Measurements from ENCODE around the gene CHID1.

Gene CHID1

GRCh38 chr11:889257-889656, 21.4 kb downstream of the CHID1 start:
- Mint-ChIP-seq H3K4me1 (no peaks in the 10 kb centered on the region), H3K27ac (no peak overlapping the region), H3K9me3 (no peaks in the 10 kb centered on the region), H3K36me3 (peaks cover 37% of the 10 kb centered on the region), H3K27me3 (no peaks in the 10 kb centered on the region), H3K4me3 (no peak overlapping the region)
- no peak for ATAC-seq

GRCh38 chr11:888310-889212, 22.0 kb downstream of the CHID1 start:
- no peaks in the 10 kb centered on the region for H3K27me3 Mint-ChIP-seq
- H3K9me3 Mint-ChIP-seq, result no peaks in the 10 kb centered on the region
- peaks cover 37% of the 10 kb centered on the region for H3K36me3 Mint-ChIP-seq
- no peaks in the 10 kb centered on the region for H3K4me1 Mint-ChIP-seq
- H3K4me3 Mint-ChIP-seq, result no peak overlapping the region
- H3K27ac Mint-ChIP-seq, result no peak overlapping the region
- ATAC-seq, result no peak

- Mint-ChIP-seq H3K9me3 (no peaks in the 10 kb centered on the region), H3K27me3 (no peaks in the 10 kb centered on the region), H3K4me3 (no peak overlapping the region), H3K36me3 (peaks cover 44% of the 10 kb centered on the region), H3K27ac (no peak overlapping the region), H3K4me1 (no peaks in the 10 kb centered on the region)
- no peak for ATAC-seq
These were observed 23.0 kb downstream of the CHID1 start for GRCh38 chr11:887589-887988.

- Mint-ChIP-seq H3K4me1 (no peaks in the 10 kb centered on the region), H3K36me3 (peaks cover 55% of the 10 kb centered on the region), H3K4me3 (no peak overlapping the region), H3K27me3 (no peaks in the 10 kb centered on the region), H3K27ac (no peak overlapping the region), H3K9me3 (no peaks in the 10 kb centered on the region)
- ATAC-seq, result no peak
These were observed 24.0 kb downstream of the CHID1 start for GRCh38 chr11:886568-886967.

- ATAC-seq, result peak; percentile 10
- Mint-ChIP-seq H3K27ac (no peak overlapping the region), H3K36me3 (peaks cover 63% of the 10 kb centered on the region), H3K27me3 (no peaks in the 10 kb centered on the region), H3K4me3 (no peak overlapping the region), H3K4me1 (no peaks in the 10 kb centered on the region), H3K9me3 (no peaks in the 10 kb centered on the region)
These were observed 26.0 kb downstream of the CHID1 start for GRCh38 chr11:884578-885070.

GRCh38 chr11:883527-883926, 27.1 kb downstream of the CHID1 start:
- H3K36me3 Mint-ChIP-seq, result peaks cover 64% of the 10 kb centered on the region

GRCh38 chr11:882596-882995, 28.0 kb downstream of the CHID1 start:
- no peak overlapping the region for H3K27ac Mint-ChIP-seq
- no peaks in the 10 kb centered on the region for H3K9me3 Mint-ChIP-seq
- H3K36me3 Mint-ChIP-seq, result peaks cover 61% of the 10 kb centered on the region
- no peaks in the 10 kb centered on the region for H3K27me3 Mint-ChIP-seq
- H3K4me3 Mint-ChIP-seq, result no peak overlapping the region
- H3K4me1 Mint-ChIP-seq, result no peaks in the 10 kb centered on the region
- no peak for ATAC-seq

More at GRCh38 chr11:883527-883926, 27.1 kb downstream of the CHID1 start:
- no peak for ATAC-seq
- no peak overlapping the region for H3K4me3 Mint-ChIP-seq
- H3K27ac Mint-ChIP-seq, result no peak overlapping the region
- H3K9me3 Mint-ChIP-seq, result no peaks in the 10 kb centered on the region
- no peaks in the 10 kb centered on the region for H3K27me3 Mint-ChIP-seq
- no peaks in the 10 kb centered on the region for H3K4me1 Mint-ChIP-seq

- no peaks in the 10 kb centered on the region for H3K9me3 Mint-ChIP-seq
- H3K4me3 Mint-ChIP-seq, result no peak overlapping the region
- ATAC-seq, result no peak
These were observed 30.2 kb downstream of the CHID1 start for GRCh38 chr11:880447-880846.

GRCh38 chr11:877565-877964, 33.0 kb downstream of the CHID1 start:
- H3K36me3 Mint-ChIP-seq, result peaks cover 69% of the 10 kb centered on the region
- H3K9me3 Mint-ChIP-seq, result no peaks in the 10 kb centered on the region
- H3K4me1 Mint-ChIP-seq, result no peaks in the 10 kb centered on the region
- no peak for ATAC-seq
- H3K4me3 Mint-ChIP-seq, result no peak overlapping the region
- H3K27me3 Mint-ChIP-seq, result no peaks in the 10 kb centered on the region
- H3K27ac Mint-ChIP-seq, result no peak overlapping the region

More at GRCh38 chr11:880447-880846, 30.2 kb downstream of the CHID1 start:
- Mint-ChIP-seq H3K27ac (no peak overlapping the region), H3K27me3 (no peaks in the 10 kb centered on the region), H3K36me3 (peaks cover 59% of the 10 kb centered on the region), H3K4me1 (no peaks in the 10 kb centered on the region)

- Mint-ChIP-seq H3K4me3 (no peak overlapping the region), H3K36me3 (peaks cover 59% of the 10 kb centered on the region), H3K27ac (no peak overlapping the region), H3K27me3 (no peaks in the 10 kb centered on the region), H3K4me1 (no peaks in the 10 kb centered on the region), H3K9me3 (no peaks in the 10 kb centered on the region)
- ATAC-seq, result no peak
These were observed 34.1 kb downstream of the CHID1 start for GRCh38 chr11:876545-876944.

GRCh38 chr11:875769-876301, 34.8 kb downstream of the CHID1 start:
- Mint-ChIP-seq H3K27ac (no peak overlapping the region), H3K27me3 (no peaks in the 10 kb centered on the region), H3K36me3 (peaks cover 54% of the 10 kb centered on the region), H3K4me3 (no peak overlapping the region), H3K9me3 (no peaks in the 10 kb centered on the region), H3K4me1 (no peaks in the 10 kb centered on the region)
- ATAC-seq, result no peak

- Mint-ChIP-seq H3K27me3 (no peaks in the 10 kb centered on the region), H3K4me1 (no peaks in the 10 kb centered on the region), H3K36me3 (peaks cover 47% of the 10 kb centered on the region), H3K4me3 (no peak overlapping the region), H3K27ac (no peak overlapping the region), H3K9me3 (no peaks in the 10 kb centered on the region)
- no peak for ATAC-seq
These were observed 35.4 kb downstream of the CHID1 start for GRCh38 chr11:875203-875602.

GRCh38 chr11:873706-874105, 36.9 kb downstream of the CHID1 start:
- H3K27ac Mint-ChIP-seq, result no peak overlapping the region
- H3K36me3 Mint-ChIP-seq, result peaks cover 38% of the 10 kb centered on the region
- no peak for ATAC-seq
- no peaks in the 10 kb centered on the region for H3K9me3 Mint-ChIP-seq
- no peak overlapping the region for H3K4me3 Mint-ChIP-seq
- H3K4me1 Mint-ChIP-seq, result no peaks in the 10 kb centered on the region
- H3K27me3 Mint-ChIP-seq, result no peaks in the 10 kb centered on the region

GRCh38 chr11:872799-873198, 37.8 kb downstream of the CHID1 start:
- H3K27me3 Mint-ChIP-seq, result no peaks in the 10 kb centered on the region
- H3K9me3 Mint-ChIP-seq, result no peaks in the 10 kb centered on the region
- no peak overlapping the region for H3K27ac Mint-ChIP-seq
- H3K4me3 Mint-ChIP-seq, result no peak overlapping the region
- no peaks in the 10 kb centered on the region for H3K4me1 Mint-ChIP-seq
- peaks cover 33% of the 10 kb centered on the region for H3K36me3 Mint-ChIP-seq
- no peak for ATAC-seq

- Mint-ChIP-seq H3K27ac (no peak overlapping the region), H3K27me3 (no peaks in the 10 kb centered on the region)
- ATAC-seq, result no peak
These were observed 39.1 kb downstream of the CHID1 start for GRCh38 chr11:871472-871871.

GRCh38 chr11:870418-870817, 40.2 kb downstream of the CHID1 start:
- Mint-ChIP-seq H3K36me3 (peaks cover 21% of the 10 kb centered on the region), H3K27ac (no peak overlapping the region), H3K4me3 (no peak overlapping the region), H3K4me1 (no peaks in the 10 kb centered on the region), H3K9me3 (no peaks in the 10 kb centered on the region), H3K27me3 (no peaks in the 10 kb centered on the region)
- no peak for ATAC-seq

More at GRCh38 chr11:871472-871871, 39.1 kb downstream of the CHID1 start:
- Mint-ChIP-seq H3K9me3 (no peaks in the 10 kb centered on the region), H3K4me1 (no peaks in the 10 kb centered on the region), H3K4me3 (no peak overlapping the region), H3K36me3 (peaks cover 27% of the 10 kb centered on the region)
